MM.1S (cell line): ENCODE results near the gene PCDHGA2.
"Not testable (repeated sequence)": the region's sequence is repeated elsewhere in the genome, so short reads cannot be mapped to it uniquely, and the experiment has no call there.

ENCODE experiments used
- DNase-seq: peaks from one replicate; pipeline ENCODE4 v3.0.0-alpha.2; 2015
- H2AFZ ChIP-seq: fragments of 300-600 bp; sonication (generic); 2 replicates; pipeline ENCODE4 v1.6.0; 2016; ENCODE audit warnings: antibody characterized with exemption, low read length
- H3F3A ChIP-seq: fragments of 300-600 bp; sonication (generic); 2 replicates; pipeline ENCODE4 v1.6.1; 2016; ENCODE audit warnings: mild to moderate bottlenecking, antibody characterized with exemption, low read length, moderate library complexity, mixed read lengths; ENCODE audit not compliant: insufficient read depth
- H3K27ac ChIP-seq: fragments of 300-600 bp; sonication (generic); 2 replicates; pipeline ENCODE4 v1.5.1; 2016; ENCODE audit warnings: mild to moderate bottlenecking, low read length
- H3K27me3 ChIP-seq: fragments of 300-600 bp; sonication (generic); replicated peaks from 2 replicates; pipeline ENCODE4 v1.6.0; 2016; ENCODE audit warnings: low read length; ENCODE audit not compliant: insufficient read depth
- H3K36me3 ChIP-seq: fragments of 300-600 bp; sonication (generic); replicated peaks from 2 replicates; pipeline ENCODE4 v1.6.1; 2016; ENCODE audit warnings: mild to moderate bottlenecking, low read length, mixed read lengths; ENCODE audit not compliant: insufficient read depth
- H3K4me1 ChIP-seq: fragments of 300-600 bp; sonication (generic); 2 replicates; pipeline ENCODE4 v1.6.1; 2016; ENCODE audit warnings: low read length, mixed read lengths
- H3K4me2 ChIP-seq: fragments of 300-600 bp; sonication (generic); 2 replicates; pipeline ENCODE4 v1.6.0; 2016; ENCODE audit warnings: low read depth, low read length
- H3K4me3 ChIP-seq: fragments of 300-600 bp; sonication (generic); 2 replicates; pipeline ENCODE4 v1.5.1; 2016; ENCODE audit warnings: low read length, mixed read lengths
- H3K79me2 ChIP-seq: fragments of 300-600 bp; sonication (generic); 2 replicates; pipeline ENCODE4 v1.6.1; 2016; ENCODE audit warnings: mixed run types, low read length, mixed read lengths
- H3K9ac ChIP-seq: fragments of 300-600 bp; sonication (generic); 2 replicates; pipeline ENCODE4 v1.6.1; 2016; ENCODE audit warnings: low read length, mixed read lengths
- H3K9me2 ChIP-seq: fragments of 300-600 bp; sonication (generic); replicated peaks from 2 replicates; pipeline ENCODE4 v1.6.1; 2016; ENCODE audit warnings: mild to moderate bottlenecking, low read length, mixed read lengths; ENCODE audit not compliant: insufficient read depth
- H3K9me3 ChIP-seq: fragments of 300-600 bp; sonication (generic); replicated peaks from 2 replicates; pipeline ENCODE4 v1.6.1; 2016; ENCODE audit warnings: mild to moderate bottlenecking, low read length, mixed read lengths; ENCODE audit not compliant: insufficient read depth
- H4K20me1 ChIP-seq: fragments of 300-600 bp; sonication (generic); 2 replicates; pipeline ENCODE4 v1.6.1; 2016; ENCODE audit warnings: mild to moderate bottlenecking, low read length, moderate library complexity, mixed read lengths; ENCODE audit not compliant: insufficient read depth
- EZH2 ChIP-seq: fragments of 300-600 bp; sonication (generic); optimal IDR thresholded peaks from 2 replicates; pipeline ENCODE3; 2017; ENCODE audit warnings: low read depth, mild to moderate bottlenecking, antibody characterized with exemption, low read length, mixed read lengths
- EZH2phosphoT487 ChIP-seq: fragments of 300-600 bp; sonication (generic); IDR thresholded peaks from 2 replicates; pipeline ENCODE4 v1.6.1; 2018; ENCODE audit warnings: antibody characterized with exemption, low read length
- TF ChIP-seq, protein P1 (sequence below): fragments of 300-600 bp; sonication (generic); IDR thresholded peaks from 2 replicates; pipeline ENCODE4 v1.5.1; 2016; ENCODE audit warnings: antibody characterized with exemption, low read length, mixed read lengths

PCDHGA2 gene

DNA sequence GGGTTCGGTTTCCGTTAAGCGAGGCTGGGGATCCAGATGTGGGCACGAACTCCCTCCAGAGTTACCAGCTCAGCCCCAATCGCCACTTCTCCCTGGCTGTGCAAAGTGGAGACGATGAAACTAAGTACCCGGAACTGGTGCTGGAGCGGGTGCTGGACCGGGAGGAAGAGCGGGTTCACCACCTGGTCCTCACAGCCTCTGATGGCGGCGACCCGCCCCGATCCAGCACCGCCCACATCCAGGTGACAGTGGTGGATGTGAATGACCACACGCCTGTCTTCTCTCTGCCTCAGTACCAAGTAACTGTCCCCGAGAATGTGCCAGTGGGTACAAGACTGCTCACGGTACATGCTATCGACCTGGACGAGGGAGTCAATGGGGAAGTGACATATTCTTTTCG lies 44.8 kb downstream of the PCDHGA2 start:
- no peak overlapping the region; the same call in 1 of the 2 replicates for H2AFZ ChIP-seq
- peak overlapping the region; percentile 80 for H3K4me3 ChIP-seq
- H4K20me1 ChIP-seq: no peaks in the 10 kb centered on the region
- peak overlapping the region; percentile 66; the same call in 1 of the 2 replicates for H3K4me2 ChIP-seq
- no peaks in the 10 kb centered on the region for H3K36me3 ChIP-seq
- TF ChIP-seq EZH2: no peak
- no peak for TF ChIP-seq EZH2phosphoT487
- no peak for DNase-seq
- H3K79me2 ChIP-seq: no peaks in the 10 kb centered on the region
- no peaks in the 10 kb centered on the region for H3K9me2 ChIP-seq
- H3K4me1 ChIP-seq: no peaks in the 10 kb centered on the region
- H3F3A ChIP-seq: no peaks in the 10 kb centered on the region
- peaks cover 6% of the 10 kb centered on the region; the same call in 1 of the 2 replicates for H3K27me3 ChIP-seq
- no peaks in the 10 kb centered on the region for H3K9me3 ChIP-seq
- no peak overlapping the region for H3K27ac ChIP-seq
- no peak overlapping the region for H3K9ac ChIP-seq

DNA sequence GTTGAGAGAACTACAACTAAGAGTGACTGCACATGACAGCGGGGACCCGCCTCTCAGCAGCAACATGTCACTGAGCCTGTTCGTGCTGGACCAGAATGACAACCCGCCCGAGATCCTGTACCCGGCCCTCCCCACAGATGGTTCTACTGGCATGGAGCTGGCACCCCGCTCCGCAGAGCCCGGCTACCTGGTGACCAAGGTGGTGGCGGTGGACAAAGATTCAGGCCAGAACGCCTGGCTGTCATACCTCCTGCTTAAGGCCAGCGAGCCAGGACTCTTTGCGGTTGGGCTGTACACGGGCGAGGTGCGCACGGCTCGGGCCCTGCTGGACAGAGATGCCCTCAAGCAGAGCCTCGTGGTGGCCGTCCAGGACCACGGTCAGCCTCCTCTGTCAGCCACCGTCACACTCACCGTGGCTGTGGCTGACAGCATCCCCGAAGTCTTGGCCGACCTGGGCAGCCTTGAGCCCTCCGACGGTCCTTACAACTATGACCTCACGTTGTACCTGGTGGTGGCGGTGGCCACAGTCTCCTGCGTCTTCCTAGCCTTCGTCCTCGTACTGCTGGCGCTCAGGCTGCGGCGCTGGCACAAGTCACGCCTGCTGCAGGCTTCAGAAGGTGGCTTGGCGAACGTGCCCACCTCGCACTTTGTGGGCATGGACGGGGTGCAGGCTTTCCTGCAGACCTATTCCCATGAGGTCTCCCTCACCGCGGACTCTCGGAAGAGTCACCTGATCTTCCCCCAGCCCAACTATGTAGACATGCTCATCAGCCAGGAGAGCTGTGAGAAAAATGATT lies 46.1 kb downstream of the PCDHGA2 start:
- H3K36me3 ChIP-seq: no peaks in the 10 kb centered on the region
- no peak overlapping the region for H3K27ac ChIP-seq
- H3K27me3 ChIP-seq: peaks cover 6% of the 10 kb centered on the region; the same call in 1 of the 2 replicates
- no peaks in the 10 kb centered on the region for H3K79me2 ChIP-seq
- H3K4me1 ChIP-seq: no peaks in the 10 kb centered on the region
- no peak overlapping the region for H2AFZ ChIP-seq
- H3K4me2 ChIP-seq: no peak overlapping the region
- H4K20me1 ChIP-seq: no peaks in the 10 kb centered on the region
- no peaks in the 10 kb centered on the region for H3F3A ChIP-seq
- H3K9me3 ChIP-seq: no peaks in the 10 kb centered on the region
- TF ChIP-seq EZH2 (no peak), EZH2phosphoT487 (no peak)
- TF ChIP-seq, protein P1, sequence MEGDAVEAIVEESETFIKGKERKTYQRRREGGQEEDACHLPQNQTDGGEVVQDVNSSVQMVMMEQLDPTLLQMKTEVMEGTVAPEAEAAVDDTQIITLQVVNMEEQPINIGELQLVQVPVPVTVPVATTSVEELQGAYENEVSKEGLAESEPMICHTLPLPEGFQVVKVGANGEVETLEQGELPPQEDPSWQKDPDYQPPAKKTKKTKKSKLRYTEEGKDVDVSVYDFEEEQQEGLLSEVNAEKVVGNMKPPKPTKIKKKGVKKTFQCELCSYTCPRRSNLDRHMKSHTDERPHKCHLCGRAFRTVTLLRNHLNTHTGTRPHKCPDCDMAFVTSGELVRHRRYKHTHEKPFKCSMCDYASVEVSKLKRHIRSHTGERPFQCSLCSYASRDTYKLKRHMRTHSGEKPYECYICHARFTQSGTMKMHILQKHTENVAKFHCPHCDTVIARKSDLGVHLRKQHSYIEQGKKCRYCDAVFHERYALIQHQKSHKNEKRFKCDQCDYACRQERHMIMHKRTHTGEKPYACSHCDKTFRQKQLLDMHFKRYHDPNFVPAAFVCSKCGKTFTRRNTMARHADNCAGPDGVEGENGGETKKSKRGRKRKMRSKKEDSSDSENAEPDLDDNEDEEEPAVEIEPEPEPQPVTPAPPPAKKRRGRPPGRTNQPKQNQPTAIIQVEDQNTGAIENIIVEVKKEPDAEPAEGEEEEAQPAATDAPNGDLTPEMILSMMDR: no peak
- H3K9me2 ChIP-seq: no peaks in the 10 kb centered on the region
- H3K9ac ChIP-seq: no peak overlapping the region
- no peak overlapping the region for H3K4me3 ChIP-seq
- no peak for DNase-seq

DNA sequence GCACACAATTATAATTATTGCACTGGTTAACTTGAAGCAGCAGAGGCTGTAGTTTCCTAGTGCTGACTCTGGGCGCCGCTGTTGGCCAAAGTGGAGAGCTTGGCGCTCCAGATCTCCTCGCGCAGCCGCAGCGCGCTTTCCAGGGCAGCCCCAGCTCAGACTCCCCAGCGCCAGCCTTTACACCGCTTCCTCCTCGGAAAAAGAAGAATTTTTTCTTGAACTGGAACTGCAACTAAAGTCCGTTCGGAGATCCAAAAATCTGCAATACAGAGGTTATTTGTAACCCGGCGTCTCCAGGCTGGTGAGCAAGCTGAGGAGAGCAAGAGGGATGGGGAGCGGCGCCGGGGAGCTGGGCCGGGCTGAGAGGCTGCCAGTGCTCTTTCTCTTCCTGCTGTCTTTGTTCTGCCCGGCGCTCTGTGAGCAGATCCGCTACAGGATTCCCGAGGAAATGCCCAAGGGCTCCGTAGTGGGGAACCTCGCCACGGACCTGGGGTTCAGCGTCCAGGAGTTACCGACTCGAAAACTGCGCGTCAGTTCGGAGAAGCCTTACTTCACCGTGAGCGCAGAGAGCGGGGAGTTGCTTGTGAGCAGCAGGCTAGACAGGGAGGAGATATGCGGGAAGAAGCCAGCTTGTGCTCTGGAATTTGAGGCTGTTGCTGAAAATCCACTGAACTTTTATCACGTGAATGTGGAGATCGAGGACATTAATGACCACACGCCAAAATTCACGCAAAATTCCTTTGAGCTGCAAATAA lies 49.2 kb downstream of the PCDHGA2 start, which contains the start of gene PCDHGB4:
Gene PCDHGB4, plus strand, starts transcription at position 142 of the 755 bp plus-strand sequence. Its CDS starts 187 bp downstream, at position 329.
- not testable (repeated sequence) for H2AFZ ChIP-seq, H3K4me3 ChIP-seq
- peak within 1 kb of the TSS; percentile 43; the same call in 1 of the 2 replicates for H3K4me2 ChIP-seq

DNA sequence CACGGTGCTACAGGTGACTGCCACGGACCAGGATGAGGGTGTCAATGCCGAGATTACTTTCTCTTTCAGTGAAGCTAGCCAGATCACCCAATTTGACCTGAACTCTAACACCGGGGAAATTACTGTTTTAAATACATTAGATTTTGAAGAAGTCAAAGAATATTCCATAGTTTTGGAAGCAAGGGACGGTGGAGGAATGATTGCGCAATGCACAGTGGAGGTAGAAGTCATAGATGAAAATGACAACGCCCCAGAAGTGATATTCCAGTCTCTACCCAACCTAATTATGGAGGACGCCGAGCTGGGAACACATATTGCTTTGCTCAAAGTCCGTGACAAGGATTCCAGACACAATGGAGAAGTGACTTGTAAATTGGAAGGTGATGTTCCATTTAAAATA lies 50.1 kb downstream of the PCDHGA2 start:
- Histone ChIP-seq H3K27ac (no peak overlapping the region), H3K4me1 (no peaks in the 10 kb centered on the region), H3K27me3 (peaks cover 10% of the 10 kb centered on the region; the same call in 1 of the 2 replicates), H3K9me3 (no peaks in the 10 kb centered on the region), H3F3A (no peaks in the 10 kb centered on the region), H4K20me1 (no peaks in the 10 kb centered on the region), H3K36me3 (no peaks in the 10 kb centered on the region), H3K4me2 (peak overlapping the region; percentile 43; the same call in 1 of the 2 replicates), H3K9me2 (no peaks in the 10 kb centered on the region), H3K4me3 (no peak overlapping the region; the same call in 1 of the 2 replicates), H3K79me2 (no peaks in the 10 kb centered on the region), H3K9ac (no peak overlapping the region), H2AFZ (no peak overlapping the region)
- no peak for DNase-seq
- TF ChIP-seq, protein P1: no peak
- TF ChIP-seq EZH2: no peak
- no peak for TF ChIP-seq EZH2phosphoT487

More for the DNA sequence above, 49.2 kb downstream of the PCDHGA2 start, which contains the start of gene PCDHGB4:
- not testable (repeated sequence) for H3K36me3 ChIP-seq, H3K9ac ChIP-seq, DNase-seq, H3K4me1 ChIP-seq, H3K27ac ChIP-seq, H3K9me2 ChIP-seq, H3K79me2 ChIP-seq, H4K20me1 ChIP-seq, H3K9me3 ChIP-seq, H3F3A ChIP-seq
- peaks cover 11% of the 10 kb centered on the region; the same call in 1 of the 2 replicates for H3K27me3 ChIP-seq
